HG03521 (cell line): ENCODE data around the gene FAM20C.

ENCODE experiments used
- ATAC-seq: cut with Tn5 transposase; IDR thresholded peaks from one replicate; pipeline ENCODE4 v1.9.1; 2021; ENCODE audit warnings: mild to moderate bottlenecking, moderate library complexity; ENCODE audit not compliant: unreplicated experiment

The FAM20C gene

GRCh38 chr7:300546-301290, 108.3 kb downstream of the FAM20C start:
- no peak for ATAC-seq

GRCh38 chr7:301291-302053, 109.1 kb downstream of the FAM20C start:
- no peak for ATAC-seq

GRCh38 chr7:302054-302992, 110.0 kb downstream of the FAM20C start:
- no peak for ATAC-seq

- no peak for ATAC-seq
Observed at GRCh38 chr7:303425-303824, 111.1 kb downstream of the FAM20C start.

GRCh38 chr7:303884-304573, 111.7 kb downstream of the FAM20C start:
- no peak for ATAC-seq

- ATAC-seq = no peak
Observed at GRCh38 chr7:304574-305409, 112.4 kb downstream of the FAM20C start.

- ATAC-seq = no peak
Observed at GRCh38 chr7:305410-306151, 113.2 kb downstream of the FAM20C start.

- no peak for ATAC-seq
Observed at GRCh38 chr7:307970-308369, 115.6 kb downstream of the FAM20C start.

- ATAC-seq = no peak
Observed at GRCh38 chr7:309586-310228, 117.3 kb downstream of the FAM20C start.
